ENCODE data around the gene MMP1. TPM values are rescaled to one million over a fixed set of nuclear protein-coding genes. Genes with fewer than 3 reads are reported as not detected.
A peak's percentile ranks its signal among the peaks of the same experiment; 100 is the strongest.

MMP1 gene
- 1 to 10 TPM in 1 of 6 donors, under 1 TPM in 5; 0.20 to 1.4 (median 0.52) TPM for total RNA-seq
- 1 to 10 TPM in 1 of 2 donors, not detected in 1; 1.7 TPM for polyA plus RNA-seq

GRCh38 chr11:102798012-102798746, at the start of gene MMP1:
Gene MMP1, minus strand, starts transcription at chr11:102798160. Its CDS starts 68 bp downstream, at chr11:102798092.
- H3K4me1 ChIP-seq, result no peaks in the 10 kb centered on the region
- intact Hi-C loops (cut with DNase I), result no loop called here
- H3K27me3 ChIP-seq, result no peaks in the 10 kb centered on the region
- 80 to 94% methylated on average over 7 of the region's 7 CpGs for WGBS, 2 donors
- FAIRE-seq, result no peak
- ATAC-seq, result peak in 1 of 4 donors; percentile 45
- H3K4me3 ChIP-seq, result no peak within 1 kb of the TSS
- H3K9me3 ChIP-seq, result no peaks in the 10 kb centered on the region
- H3K27ac ChIP-seq, result no peak within 1 kb of the TSS
- no peaks in the 10 kb centered on the region for H3K36me3 ChIP-seq
- no peak for DNase-seq
- no peak for TF ChIP-seq CTCF (IDR thresholded peaks at IDR 0.05)

GRCh38 chr11:102846292-102846691, 48.3 kb upstream of the MMP1 start:
- Histone ChIP-seq H3K4me1 (no peaks in the 10 kb centered on the region), H3K27ac (no peak overlapping the region), H3K9me3 (no peaks in the 10 kb centered on the region), H3K36me3 (no peaks in the 10 kb centered on the region), H3K27me3 (peaks cover 0 to 1% (median 0%) of the 10 kb centered on the region in 4 donors), H3K4me3 (no peak overlapping the region)
- FAIRE-seq, result no peak
- no peak for DNase-seq
- no peak for ATAC-seq
- intact Hi-C loops (cut with DNase I), result no loop called here
- 11 to 15% methylated on average over 3 of the region's 3 CpGs for WGBS, 2 donors
- no peak for TF ChIP-seq CTCF (IDR thresholded peaks at IDR 0.05)

GRCh38 chr11:102843489-102843888, 45.5 kb upstream of the MMP1 start, which contains the start of gene MMP3:
Gene MMP3, minus strand, starts transcription at chr11:102843609. Its CDS starts 63 bp downstream, at chr11:102843546.
- FAIRE-seq (no peak), ATAC-seq (no peak), DNase-seq (no peak)
- Histone ChIP-seq H3K36me3 (no peaks in the 10 kb centered on the region), H3K4me1 (peaks cover 0 to 2% (median 0%) of the 10 kb centered on the region in 3 donors), H3K9me3 (no peaks in the 10 kb centered on the region), H3K4me3 (no peak within 1 kb of the TSS), H3K27ac (no peak within 1 kb of the TSS), H3K27me3 (no peaks in the 10 kb centered on the region)
- TF ChIP-seq CTCF (IDR thresholded peaks at IDR 0.05), result no peak
- 61 to 87% methylated on average over 4 of the region's 4 CpGs for WGBS, 2 donors
- intact Hi-C loops (cut with DNase I), result no loop called here

- H3K27me3 ChIP-seq, result no peaks in the 10 kb centered on the region
- intact Hi-C loops (cut with DNase I), result no loop called here
- TF ChIP-seq CTCF (IDR thresholded peaks at IDR 0.05), result no peak
- DNase-seq (no peak), FAIRE-seq (no peak), ATAC-seq (no peak)
- H3K4me3 ChIP-seq, result no peak overlapping the region
- WGBS, 2 donors, result 29 to 33% methylated on average over 1 of the region's 1 CpG
- H3K4me1 ChIP-seq, result peaks cover 0 to 2% (median 0%) of the 10 kb centered on the region in 3 donors
- no peaks in the 10 kb centered on the region for H3K9me3 ChIP-seq
- no peaks in the 10 kb centered on the region for H3K36me3 ChIP-seq
- H3K27ac ChIP-seq, result no peak overlapping the region
Measured at GRCh38 chr11:102842930-102843329, 45.0 kb upstream of the MMP1 start.

DNA sequence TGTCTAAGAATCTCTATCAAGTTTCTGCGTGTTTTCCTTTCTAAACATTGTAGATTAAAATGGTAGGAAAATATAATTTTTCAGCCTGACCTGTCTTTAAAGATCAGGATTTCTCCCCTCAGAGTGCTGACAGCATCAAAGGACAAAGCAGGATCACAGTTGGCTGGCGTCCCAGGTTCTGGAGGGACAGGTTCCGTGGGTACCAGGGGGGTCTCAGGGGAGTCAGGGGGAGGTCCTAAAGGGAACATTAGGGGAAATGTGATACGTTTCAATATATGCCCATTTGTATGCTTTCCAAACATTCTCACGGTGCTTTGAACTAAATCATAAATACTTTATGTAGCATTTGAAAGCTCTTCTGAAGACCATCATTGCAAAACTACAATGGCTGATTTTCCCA, 42.1 kb upstream of the MMP1 start:
- FAIRE-seq, result no peak

More for the DNA sequence above, 42.1 kb upstream of the MMP1 start:
- 10% methylated on average over 5 of the region's 5 CpGs for WGBS, 2 donors
- H3K27ac ChIP-seq, result no peak overlapping the region
- peaks cover 0 to 2% (median 0%) of the 10 kb centered on the region in 3 donors for H3K4me1 ChIP-seq
- ATAC-seq (no peak), DNase-seq (no peak)
- H3K9me3 ChIP-seq, result no peaks in the 10 kb centered on the region
- H3K36me3 ChIP-seq, result no peaks in the 10 kb centered on the region
- H3K4me3 ChIP-seq, result no peak overlapping the region
- no peaks in the 10 kb centered on the region for H3K27me3 ChIP-seq
- intact Hi-C loops (cut with DNase I), result no loop called here
- TF ChIP-seq CTCF (IDR thresholded peaks at IDR 0.05), result no peak
